IPS-18c (cell line): Measurements from ENCODE around the gene DAAM1.

Experiments
- H3K4me3 ChIP-seq: 2 replicates; pipeline ENCODE4 v1.7.0; 2013; ENCODE audit warnings: low read depth, mild to moderate bottlenecking, low read length, moderate library complexity; ENCODE audit not compliant: insufficient read depth
- H3K9me3 ChIP-seq: one replicate; pipeline ENCODE4 v1.6.1; 2013; ENCODE audit warnings: mild to moderate bottlenecking, low read length, moderate library complexity; ENCODE audit not compliant: control insufficient read depth, insufficient read depth

DAAM1 gene

DNA sequence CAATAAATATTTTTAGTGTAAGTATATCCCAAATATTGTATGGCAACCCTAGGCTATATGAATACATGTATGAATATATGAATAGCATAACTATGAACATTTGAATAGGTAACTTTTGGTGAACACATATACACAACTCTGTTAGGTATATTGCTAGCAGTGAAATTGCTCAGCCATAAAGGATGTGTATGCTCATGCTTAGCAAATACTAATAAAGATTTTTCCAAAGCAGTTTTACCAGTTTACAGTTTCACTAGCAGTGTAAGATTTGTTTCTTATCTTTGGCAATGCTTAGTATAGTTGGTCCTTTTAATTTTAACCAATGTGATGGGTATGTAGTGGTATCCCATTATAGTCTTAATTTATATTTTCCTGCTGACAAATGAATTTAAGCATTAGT, 5.3 kb upstream of the DAAM1 start:
- no peak overlapping the region for H3K4me3 ChIP-seq
- no peaks in the 10 kb centered on the region for H3K9me3 ChIP-seq

DNA sequence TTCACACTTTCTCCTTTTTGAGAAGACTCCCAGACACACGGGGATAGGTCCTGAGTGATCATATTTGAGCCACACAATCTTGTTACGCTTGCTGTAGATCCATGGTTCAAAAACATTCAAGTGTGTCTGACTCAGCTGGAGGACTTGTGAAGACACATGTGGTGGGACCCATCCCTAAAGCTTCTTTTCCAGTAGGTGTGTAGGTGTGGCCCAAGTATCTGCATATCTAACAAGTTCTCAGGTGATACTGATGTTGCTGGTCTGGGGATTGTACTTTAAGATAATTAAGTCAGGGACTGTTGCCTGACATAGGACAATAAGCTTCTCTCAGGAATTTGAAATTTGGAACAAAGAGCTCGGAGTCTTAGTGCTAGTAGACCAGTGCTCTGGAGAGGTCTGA, 4.1 kb upstream of the DAAM1 start:
- Histone ChIP-seq H3K4me3 (no peak overlapping the region), H3K9me3 (no peaks in the 10 kb centered on the region)

DNA sequence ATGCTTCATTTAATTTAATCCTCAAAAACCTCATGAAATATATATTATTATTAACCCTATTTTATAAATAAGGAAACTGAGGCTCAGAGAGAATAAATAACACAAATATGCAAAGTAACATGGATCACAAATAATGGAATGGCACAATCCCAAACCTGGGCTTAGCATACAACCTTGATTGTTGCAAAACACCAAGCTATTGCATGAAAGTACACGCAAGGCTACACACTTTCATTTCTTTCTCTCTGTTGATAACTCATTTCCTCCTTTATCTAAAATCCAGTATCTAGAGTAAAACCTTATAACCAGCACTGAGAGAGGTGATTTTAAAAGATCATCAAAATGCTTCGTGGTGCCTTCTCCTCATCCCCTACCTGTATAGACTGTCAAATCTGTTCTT, 2.8 kb upstream of the DAAM1 start:
- Histone ChIP-seq H3K9me3 (no peaks in the 10 kb centered on the region), H3K4me3 (no peak overlapping the region)

DNA sequence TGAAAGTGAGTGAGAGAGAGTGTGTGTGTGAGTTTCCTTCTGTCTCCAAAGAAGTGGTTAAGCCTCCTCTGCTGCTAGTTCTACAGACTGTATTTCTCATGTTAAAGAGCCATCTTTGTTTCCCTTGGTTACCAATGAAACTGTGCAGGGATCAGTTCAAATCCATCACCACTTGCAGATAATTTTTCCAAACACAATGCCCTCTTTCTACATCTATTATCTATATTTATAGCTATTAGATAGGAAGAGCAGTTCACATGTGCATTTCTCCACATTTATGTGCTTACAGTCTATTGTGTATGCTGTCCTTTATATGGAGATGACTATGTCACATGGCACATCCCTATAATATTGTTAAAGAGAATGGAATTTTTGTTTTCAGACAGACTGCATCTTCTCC, 2.2 kb upstream of the DAAM1 start:
- H3K4me3 ChIP-seq = no peak overlapping the region
- H3K9me3 ChIP-seq = no peaks in the 10 kb centered on the region

DNA sequence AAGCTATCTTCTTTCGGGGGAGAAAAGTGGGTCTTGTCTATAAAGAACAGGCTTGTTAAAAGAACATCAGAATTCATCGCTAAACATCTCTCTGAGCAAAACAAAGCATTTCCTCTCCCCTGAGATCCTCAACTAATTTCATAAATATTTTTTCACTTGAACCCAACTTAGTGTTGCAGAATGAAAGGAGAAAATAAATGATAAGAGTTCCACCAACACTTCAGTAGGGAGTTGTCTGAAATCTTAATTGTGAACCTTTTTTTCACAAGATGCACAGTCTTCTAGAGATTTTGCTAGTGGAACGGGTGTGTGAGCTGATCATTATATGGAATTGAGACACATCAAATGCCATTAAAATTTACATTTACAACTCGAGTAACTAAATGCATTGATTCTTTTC, 1.3 kb upstream of the DAAM1 start:
- Histone ChIP-seq H3K4me3 (no peak overlapping the region), H3K9me3 (no peaks in the 10 kb centered on the region)

DNA sequence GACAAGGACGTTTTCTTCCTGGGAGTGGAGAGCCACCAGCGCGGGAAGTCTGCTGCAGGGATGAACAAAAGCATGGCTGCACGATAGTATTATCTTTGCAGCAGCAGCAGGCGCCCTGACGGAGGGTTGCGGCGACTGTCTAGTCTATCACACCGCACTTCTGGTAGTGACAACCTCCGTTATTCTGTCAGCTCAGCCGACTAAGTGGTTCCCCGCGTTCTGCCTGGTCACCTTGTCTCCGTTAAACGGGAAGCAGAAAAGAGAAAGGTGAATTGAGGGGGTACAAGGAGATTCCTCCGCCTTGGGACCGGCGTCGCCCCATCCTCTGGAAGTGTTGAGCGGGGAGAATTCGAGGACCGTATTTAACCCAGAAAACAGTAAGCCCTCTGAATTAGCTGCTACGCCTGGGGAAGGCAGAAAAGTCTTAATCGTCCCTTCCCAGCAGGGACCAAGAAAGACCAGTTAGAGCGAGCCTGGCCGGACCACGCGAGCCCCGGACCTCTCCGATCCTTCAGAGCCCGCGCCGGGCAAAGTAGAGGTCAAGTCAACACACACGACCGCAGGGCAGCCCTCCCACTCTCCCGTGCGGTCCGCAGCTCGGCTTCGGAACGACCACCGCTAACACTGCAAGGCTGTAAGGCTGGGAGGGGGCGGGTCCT, 536 bp upstream of the DAAM1 start:
- no peaks in the 10 kb centered on the region for H3K9me3 ChIP-seq
- H3K4me3 ChIP-seq = peak overlapping the region; percentile 91

DNA sequence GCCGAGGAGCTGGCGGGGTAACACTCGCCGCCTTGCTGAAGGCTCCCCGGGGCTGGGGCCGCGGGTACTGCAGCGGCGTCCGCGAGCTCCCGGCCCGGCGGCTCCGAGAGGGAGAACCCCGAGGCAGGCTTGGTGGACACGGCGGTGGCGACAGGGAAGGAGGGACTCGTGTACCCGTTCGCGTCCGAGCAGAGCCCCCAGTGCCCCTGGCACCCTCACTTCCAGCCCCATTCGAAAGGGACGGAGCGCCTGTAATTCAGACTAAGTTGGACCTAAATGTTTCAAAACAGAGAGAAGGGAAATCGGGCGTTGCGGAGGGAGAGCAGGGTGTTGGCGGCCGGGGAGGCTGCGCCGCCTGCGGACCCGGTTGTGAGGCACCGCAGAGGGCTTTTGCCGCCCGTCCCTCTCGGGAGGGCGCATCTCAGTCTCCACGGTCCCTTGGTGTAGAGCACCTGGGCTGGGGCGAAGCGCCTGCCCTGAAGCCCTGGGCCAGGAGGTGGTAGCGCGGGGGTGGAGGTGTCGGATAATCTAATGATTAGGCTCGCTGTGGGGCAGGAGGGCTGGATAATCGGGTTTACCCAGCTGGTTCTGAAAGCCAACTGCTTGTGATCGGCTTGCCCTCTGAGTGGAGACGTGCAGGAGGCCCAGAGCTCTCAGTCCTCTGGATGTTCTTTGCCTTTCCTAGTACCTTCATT, 771 bp downstream of the DAAM1 start:
- peak overlapping the region; percentile 93 for H3K4me3 ChIP-seq
- no peaks in the 10 kb centered on the region for H3K9me3 ChIP-seq

DNA sequence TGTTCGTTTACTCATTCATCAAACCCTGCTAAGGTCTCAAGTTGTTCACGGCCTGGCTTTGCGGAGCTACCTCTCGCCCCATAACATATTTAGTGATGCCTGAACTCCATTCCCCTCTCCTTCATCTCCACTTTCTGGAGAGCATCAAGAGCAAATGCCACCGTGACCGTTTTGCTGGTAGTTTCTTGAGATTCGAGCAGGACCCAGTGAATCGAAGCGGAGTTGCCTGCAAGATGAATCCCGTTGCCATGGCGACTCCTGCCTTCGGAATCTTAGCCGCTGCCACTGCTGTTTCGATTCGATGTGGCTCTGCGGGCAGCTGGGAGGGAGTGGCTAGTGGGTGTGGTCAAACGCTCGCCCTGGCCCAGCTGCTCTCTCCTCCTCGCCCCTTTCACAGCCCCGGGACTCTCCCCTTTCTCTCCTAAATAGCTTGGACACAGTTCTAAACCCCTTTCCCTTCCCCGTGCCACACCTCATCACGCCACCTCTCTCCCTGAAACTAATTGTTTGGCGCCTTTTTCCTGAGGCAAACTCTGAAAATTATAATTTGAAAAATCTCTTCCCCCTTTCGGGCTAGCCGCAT, 1.4 kb downstream of the DAAM1 start:
- H3K4me3 ChIP-seq = peak overlapping the region; percentile 93
- H3K9me3 ChIP-seq = no peaks in the 10 kb centered on the region

DNA sequence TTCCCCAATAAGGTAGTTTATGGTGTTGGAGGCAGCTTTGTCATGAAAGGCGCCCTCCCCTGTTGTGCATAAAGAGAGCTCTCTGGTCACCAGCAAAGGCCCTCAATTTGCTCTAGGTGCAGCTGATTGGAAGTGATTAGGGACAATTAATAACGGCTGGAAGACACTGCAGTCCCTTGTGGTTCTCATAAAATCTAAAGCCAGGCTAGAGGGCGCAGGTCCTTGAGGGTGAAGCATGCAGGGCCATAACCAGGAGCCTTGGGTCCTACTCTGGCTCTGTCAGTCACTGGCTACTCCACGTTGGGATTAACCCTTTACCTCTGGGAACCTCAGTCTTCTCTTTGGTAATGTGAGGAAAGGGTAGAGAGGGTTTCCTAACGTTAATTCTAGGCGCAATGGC, 1.9 kb downstream of the DAAM1 start:
- Histone ChIP-seq H3K4me3 (peak overlapping the region; percentile 93; the same call in 1 of the 2 replicates), H3K9me3 (no peaks in the 10 kb centered on the region)

DNA sequence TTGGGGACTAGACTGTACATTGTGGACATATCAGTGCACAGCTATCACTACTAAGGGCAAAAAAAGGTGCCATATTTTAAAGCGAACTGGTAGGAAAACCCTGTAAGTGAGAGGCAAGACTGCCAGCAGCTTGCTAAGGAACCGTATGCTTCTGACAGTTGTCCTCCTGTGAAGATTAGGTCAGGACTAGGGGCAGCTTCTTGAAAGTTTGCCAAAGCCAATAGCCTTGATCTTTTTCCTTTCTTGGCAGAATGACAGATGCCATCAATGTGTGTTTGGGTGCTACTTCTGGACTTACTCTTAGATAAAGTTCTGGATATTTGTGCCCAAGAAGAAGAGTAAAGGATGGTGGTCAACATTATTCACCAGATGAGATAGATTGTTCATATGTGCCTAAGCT, 7.4 kb downstream of the DAAM1 start:
- Histone ChIP-seq H3K4me3 (no peak overlapping the region), H3K9me3 (no peaks in the 10 kb centered on the region)

DNA sequence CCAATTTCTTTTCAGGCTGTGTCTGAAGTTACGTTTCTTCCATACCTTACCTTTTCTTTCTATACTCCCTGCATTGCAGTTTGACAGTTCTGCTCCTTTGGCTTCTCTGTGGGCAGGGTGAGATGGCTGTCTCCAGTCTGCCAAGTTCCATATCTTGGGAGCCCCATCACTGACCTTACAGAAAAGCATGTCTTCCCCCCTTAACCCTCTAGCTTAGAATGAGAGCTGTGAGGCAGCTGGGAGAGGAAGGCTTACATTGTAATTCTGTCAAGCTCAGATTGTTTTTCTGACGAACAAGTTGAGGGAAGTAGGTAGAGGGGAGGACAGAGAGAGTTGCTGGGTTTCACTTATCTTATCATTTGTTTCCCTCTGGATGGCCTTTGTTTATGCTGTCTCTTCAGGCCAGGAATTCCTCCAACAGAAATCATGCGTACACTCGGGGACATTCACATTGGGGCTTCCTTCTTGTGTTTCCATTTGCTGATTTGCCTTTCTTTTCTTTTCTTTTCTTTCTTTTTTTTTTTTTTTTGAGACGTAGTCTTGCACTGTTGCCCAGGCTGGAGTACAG, 9.3 kb downstream of the DAAM1 start:
- no peaks in the 10 kb centered on the region for H3K9me3 ChIP-seq
- no peak overlapping the region for H3K4me3 ChIP-seq

DNA sequence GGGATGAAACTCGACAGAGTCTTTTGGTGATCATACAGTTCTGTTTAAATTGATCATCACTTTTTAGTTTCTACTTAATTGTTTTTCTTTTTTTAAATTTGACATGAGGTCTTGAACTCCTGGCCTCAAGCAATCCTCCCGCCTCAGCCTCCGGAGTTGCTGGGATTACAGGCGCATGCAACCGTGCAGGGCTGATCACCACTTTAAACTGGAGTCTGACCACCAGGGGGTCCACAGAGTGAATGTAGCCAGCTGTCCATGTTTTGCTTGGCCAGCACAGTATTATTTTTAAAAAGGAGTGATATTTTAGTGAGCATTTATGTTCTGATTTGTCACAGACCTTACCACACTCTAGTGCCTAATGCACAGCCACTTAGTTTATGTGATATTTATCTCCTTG, 10.7 kb downstream of the DAAM1 start:
- Histone ChIP-seq H3K4me3 (no peak overlapping the region), H3K9me3 (no peaks in the 10 kb centered on the region)

DNA sequence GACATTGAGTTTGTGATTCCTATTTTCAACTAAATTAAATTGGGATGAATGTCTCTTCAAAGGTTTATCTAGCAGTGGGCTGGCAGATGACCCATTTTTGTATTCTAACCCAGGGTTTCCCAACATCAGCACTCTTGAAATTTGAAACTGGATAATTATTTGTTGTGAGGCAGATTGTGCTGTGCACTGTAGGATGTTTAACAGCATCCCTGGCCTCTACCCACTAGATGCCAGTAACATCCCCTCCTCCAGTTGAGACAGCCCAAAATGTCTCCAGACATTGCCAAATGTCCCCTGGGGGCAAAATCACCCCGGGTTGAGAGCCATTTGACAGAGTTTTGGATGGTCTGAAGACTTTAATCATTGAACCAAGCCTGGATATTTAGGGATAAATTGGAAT, 11.1 kb downstream of the DAAM1 start:
- no peaks in the 10 kb centered on the region for H3K9me3 ChIP-seq

DNA sequence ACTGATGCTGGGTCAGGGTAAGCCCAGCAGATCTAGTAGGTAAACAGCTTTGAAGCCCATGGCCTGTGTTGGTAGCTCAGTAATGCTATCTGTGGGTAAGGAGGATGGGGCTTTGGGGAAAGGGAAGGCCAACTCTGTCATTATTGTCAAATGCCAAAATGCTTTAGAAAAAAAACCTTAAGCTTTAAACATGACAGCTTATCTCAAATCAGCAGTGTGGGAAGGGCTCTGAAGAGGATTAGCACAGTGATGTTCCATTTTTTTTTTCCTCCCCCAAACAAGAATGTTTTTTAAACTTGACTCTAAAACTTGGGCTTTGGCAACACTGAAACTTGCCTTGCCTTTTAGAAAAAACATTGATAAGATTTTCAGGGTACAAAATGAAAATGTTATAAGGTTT, 11.7 kb downstream of the DAAM1 start:
- Histone ChIP-seq H3K4me3 (no peak overlapping the region), H3K9me3 (no peaks in the 10 kb centered on the region)

More for the DNA sequence above, 11.1 kb downstream of the DAAM1 start:
- H3K4me3 ChIP-seq = no peak overlapping the region

DNA sequence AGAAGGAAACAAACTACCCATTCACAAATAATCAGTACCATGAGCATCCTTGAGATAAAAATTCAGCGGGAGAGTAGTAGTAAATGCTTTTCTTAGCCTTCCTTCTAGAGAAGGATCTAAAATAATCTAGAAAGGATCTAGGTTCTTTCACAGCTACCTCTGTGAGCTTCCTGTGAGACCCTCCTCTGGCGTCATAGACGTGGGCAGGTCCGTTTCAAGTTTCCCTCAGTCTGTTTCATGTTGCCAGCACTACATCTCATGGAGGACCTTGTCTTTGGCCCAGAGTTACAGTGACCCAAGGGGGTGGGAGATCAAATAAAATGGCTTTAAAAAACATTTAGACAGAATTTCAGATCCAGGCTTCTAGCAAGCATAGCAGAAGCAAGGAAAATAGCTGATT, 13.6 kb downstream of the DAAM1 start:
- no peaks in the 10 kb centered on the region for H3K9me3 ChIP-seq
- no peak overlapping the region for H3K4me3 ChIP-seq

DNA sequence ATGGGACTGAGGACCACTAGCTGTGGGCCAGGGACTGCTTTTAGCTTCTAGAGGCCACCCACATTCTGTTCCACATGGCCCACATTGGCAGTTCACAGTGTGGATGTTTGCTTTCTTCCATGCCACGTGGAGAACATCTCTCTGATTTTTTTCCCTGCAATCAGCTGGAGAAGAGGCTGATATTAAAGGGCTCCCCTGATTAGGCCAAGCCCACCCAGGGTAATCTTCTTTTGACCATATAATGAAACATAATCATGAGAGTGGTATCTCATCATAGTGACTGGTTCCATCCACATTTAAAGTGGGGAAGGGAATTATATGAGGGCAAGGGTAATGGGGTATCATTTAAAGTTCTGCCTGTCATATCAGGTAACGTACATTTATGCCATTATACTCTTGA, 15.8 kb downstream of the DAAM1 start:
- Histone ChIP-seq H3K9me3 (no peaks in the 10 kb centered on the region), H3K4me3 (no peak overlapping the region)

DNA sequence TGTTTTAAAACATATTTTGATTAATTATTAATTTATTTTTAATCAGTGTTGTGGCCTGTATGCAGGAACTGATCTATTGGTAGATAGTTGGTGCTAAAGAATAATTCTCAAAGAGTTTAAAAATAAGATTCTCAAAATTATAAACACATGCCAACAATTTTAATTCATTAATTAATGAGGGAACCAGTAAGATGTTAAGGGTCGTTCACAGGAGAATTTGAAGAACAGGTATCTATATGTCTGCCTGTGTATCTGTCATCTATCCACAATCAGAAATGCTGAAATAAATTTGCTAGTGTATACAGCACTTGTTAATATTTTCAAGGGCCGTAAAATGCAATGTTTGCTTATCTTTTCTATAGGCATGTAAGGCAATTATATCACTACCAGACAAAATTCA, 18.4 kb downstream of the DAAM1 start:
- Histone ChIP-seq H3K4me3 (no peak overlapping the region), H3K9me3 (no peaks in the 10 kb centered on the region)

DNA sequence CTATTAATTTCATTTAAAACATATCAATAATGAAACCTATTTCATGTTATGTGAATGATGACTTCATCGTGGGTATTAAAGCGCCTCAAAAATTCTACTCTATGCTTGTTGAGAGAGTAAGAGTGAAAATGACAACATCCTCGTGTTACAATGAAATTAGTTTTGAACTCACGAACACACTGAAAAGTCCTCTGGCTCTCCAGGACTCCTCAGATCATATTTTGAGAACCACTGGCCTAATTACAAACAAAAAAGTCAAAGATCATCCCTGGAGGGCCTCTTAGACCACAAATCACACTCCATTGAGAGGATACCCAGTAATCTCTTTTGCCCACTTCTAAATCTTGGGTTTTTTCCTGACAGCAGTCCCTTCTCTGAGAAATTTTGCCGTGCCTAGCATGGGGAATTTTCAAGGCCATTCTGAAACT, 19.1 kb downstream of the DAAM1 start:
- Histone ChIP-seq H3K9me3 (no peaks in the 10 kb centered on the region), H3K4me3 (no peak overlapping the region)
